NCI-H524 treated with DMSO at 0.1 percent for 48 hours (cell line): ENCODE data around the gene IPO13.

Experiments
- DNase-seq: peaks from one replicate; lab custom pipeline; 2025; lab: John Stamatoyannopoulos, UW

IPO13 gene

GRCh38 chr1:43990271-43991199 lies 43.8 kb downstream of the IPO13 start:
- no peak for DNase-seq

GRCh38 chr1:43991200-43991475 lies 44.4 kb downstream of the IPO13 start:
- no peak for DNase-seq

GRCh38 chr1:43991476-43992231 lies 44.9 kb downstream of the IPO13 start, which contains the start of gene CCDC24:
Gene CCDC24, plus strand, starts transcription at chr1:43991599. Its CDS starts 280 bp downstream, at chr1:43991879.
- no peak for DNase-seq

- DNase-seq: no peak
These were observed 45.7 kb downstream of the IPO13 start for GRCh38 chr1:43992232-43992995.

- no peak for DNase-seq
These were observed 46.6 kb downstream of the IPO13 start for GRCh38 chr1:43993206-43993914.

GRCh38 chr1:43994071-43994470 lies 47.3 kb downstream of the IPO13 start:
- no peak for DNase-seq

- no peak for DNase-seq
These were observed 48.3 kb downstream of the IPO13 start for GRCh38 chr1:43994794-43995790.

- DNase-seq: no peak
These were observed 49.4 kb downstream of the IPO13 start for GRCh38 chr1:43995984-43996732.

GRCh38 chr1:43996733-43997115 lies 50.0 kb downstream of the IPO13 start:
- no peak for DNase-seq

- DNase-seq: no peak
These were observed 50.7 kb downstream of the IPO13 start for GRCh38 chr1:43997295-43997999.

- no peak for DNase-seq
These were observed 51.2 kb downstream of the IPO13 start for GRCh38 chr1:43998000-43998378.

GRCh38 chr1:43999455-43999854 lies 52.7 kb downstream of the IPO13 start:
- no peak for DNase-seq

- DNase-seq: no peak
These were observed 53.4 kb downstream of the IPO13 start for GRCh38 chr1:44000122-44000665.

GRCh38 chr1:44002165-44002564 lies 55.4 kb downstream of the IPO13 start:
- no peak for DNase-seq

- no peak for DNase-seq
These were observed 55.9 kb downstream of the IPO13 start for GRCh38 chr1:44002606-44003157.

- no peak for DNase-seq
These were observed 61.5 kb downstream of the IPO13 start for GRCh38 chr1:44008259-44008658.

GRCh38 chr1:44010935-44011471 lies 64.3 kb downstream of the IPO13 start:
- DNase-seq: no peak

GRCh38 chr1:44012404-44012803 lies 65.7 kb downstream of the IPO13 start:
- DNase-seq: no peak
